ENCODE results near the gene SMC5.
"Not testable (repeated sequence)": the region's sequence is repeated elsewhere in the genome, so short reads cannot be mapped to it uniquely, and the experiment has no call there.

SMC5 gene

DNA sequence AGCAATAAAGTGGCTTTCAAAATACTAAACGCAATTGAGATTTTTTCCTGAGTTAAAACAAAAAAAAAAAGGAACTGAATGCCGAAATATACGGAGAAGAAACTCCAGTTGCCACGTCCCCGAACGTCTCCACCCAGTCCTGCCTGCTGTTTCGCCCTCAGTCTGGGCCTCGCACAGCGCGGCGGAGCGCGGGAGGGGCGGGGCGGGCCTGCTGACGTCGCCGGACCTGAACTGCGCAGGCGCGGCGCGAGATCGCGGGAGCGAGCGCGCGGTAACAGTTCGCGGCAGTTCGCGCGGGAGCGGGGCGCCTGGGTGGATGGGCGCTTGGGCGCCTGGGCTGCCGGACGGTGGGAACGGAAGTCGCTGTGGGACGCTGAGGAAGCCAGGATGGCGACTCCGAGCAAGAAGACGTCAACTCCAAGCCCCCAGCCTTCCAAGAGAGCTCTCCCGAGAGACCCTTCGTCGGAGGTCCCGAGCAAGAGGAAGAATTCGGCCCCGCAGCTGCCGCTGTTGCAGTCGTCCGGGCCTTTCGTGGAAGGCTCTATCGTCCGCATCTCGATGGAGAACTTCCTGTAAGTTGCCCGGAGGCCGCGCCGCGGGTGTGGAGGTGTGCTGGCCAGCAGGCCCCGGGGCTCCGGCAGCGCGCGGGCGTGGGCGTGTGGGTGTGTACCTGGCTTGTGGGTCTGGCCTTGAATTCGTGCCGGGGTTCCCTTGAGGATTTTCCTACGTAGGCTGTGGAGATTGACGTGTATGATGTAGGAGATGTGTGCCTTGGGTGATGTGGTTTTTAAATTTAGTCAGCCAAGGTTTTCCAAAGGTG is at the start of gene SMC5:
Gene SMC5, plus strand, starts transcription at position 287 of the 820 bp plus-strand sequence. Its CDS starts 101 bp downstream, at position 388.
- DNase-seq: peak; percentile 78

DNA sequence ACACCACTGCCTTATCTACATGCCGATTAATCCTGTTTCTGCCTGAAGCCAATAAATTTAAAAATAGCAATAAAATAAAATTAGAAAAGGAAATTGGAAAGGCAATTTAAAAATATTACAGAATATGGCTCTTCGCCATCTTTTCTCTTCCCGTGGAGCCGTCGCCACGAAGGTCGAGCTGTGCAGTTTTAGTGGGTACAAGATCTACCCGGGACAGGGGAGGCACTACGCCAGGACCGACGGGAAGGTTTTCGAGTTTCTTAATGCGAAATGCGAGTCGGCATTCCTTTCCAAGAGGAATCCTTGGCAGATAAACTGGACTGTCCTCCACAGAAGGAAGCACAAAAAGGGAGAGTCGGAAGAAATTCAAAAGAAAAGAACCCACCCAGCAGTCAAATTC is 41.7 kb upstream of the SMC5 start:
- no peak for DNase-seq

DNA sequence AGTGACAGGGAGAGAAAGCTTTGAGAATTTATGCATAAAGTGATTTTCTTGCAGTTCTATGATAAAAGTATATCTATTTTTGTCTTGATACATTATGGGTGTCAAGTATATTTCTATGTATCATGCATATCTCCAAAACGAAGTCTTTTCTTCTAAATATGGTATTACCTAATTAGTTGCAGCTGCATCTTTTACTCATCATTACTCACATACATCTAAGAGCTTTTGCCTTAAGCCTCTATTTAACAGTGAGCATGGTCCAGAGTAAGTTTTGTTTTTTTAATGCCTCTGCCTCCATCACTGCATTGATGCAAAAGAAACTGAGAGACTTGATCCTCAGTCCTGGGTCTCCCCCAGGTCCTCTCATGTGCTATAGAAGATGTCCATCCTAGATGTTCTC is 40.0 kb upstream of the SMC5 start:
- DNase-seq: no peak

DNA sequence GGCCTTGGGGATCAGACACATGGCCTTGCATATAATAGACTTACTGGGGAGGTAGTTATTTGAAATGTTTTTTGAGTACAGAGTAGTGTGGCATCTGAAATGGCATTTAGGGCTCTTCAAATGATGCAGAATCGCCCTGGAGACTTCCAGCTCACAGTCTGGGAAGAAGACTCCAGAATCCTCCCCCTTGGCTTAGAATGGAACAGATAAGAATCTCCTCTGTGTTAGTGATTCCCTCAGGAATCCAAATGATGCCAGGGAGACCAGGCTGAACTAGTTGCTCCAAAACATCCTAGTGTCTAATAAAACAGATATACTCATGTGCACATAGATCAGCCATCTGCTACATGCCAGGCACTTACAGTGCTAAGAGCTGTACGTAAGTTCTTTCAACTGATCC is 38.6 kb upstream of the SMC5 start:
- no peak for DNase-seq

DNA sequence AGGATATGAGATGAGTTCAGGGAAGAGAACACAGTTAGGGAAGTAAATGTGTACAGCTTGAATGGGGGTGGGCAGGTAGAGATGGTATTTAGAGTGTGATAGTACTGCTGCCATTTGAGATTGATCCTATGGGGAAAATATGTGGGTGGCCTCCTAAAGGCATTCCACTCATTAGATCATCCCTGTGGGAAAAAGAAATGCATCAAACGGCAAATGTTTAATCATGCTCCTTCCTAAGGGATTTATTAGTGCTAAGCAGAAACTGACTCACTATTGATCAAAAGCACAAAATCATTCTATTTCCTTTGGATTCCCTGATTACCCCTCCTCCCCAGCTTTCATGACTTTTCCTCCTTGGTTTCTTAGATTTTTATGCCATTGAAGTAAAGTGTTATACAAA is 36.4 kb upstream of the SMC5 start:
- no peak for DNase-seq

DNA sequence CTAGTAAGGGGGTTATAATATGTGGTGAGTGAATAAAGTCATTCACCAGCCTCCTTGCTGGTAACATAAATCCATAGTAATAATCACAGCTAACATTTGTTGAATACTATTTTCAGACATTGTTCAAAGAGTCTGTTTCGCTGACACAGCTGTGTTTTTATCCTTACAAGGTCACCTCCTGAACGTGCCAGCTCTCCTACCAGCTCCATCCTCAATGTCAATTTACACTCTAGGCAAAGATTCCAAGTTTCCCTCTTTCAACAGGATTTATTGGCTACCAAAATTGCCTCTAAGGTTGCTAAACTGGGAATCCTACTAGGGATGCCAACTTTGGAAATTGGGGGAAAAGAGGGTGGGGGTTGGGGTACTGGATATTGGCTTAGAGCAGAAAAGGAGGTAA is 30.7 kb upstream of the SMC5 start:
- DNase-seq: no peak

DNA sequence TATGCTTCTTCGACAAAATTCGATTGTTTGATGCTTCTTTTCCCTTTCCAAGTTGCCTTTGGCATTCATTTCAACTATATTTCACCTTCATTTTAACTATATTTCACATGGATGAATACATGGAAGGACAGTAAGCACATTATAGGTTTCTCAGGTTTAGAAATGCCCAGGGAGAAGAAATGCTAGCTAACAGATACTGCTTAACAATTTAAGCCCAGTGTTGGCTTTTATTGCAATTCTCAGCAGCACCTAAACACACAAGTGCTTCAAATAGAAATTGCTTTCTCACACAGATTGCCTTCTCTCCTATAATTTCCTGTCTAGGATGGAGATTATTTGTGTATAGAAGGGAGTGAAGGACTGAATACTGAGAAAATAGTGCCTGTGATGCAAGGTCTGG is 30.2 kb upstream of the SMC5 start:
- DNase-seq: no peak

DNA sequence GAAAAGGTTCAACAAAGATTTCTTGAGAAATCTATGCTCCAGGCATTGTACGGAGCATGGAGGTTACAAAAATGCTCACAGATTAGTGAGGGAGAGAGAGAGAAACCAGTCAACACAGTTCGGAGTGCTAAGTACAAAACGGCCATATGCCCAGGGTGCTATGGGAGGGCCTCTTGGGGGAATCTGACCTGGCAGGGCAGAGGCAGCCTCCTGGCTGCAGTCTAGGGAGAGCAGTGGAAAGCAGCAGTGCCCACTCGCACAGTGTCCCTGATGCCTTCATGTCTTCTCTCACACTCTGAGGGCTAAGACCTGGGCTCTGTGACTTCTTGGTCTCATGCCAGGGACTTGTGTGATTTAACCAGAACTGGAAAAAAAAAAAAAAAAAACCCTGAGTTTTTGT is 29.8 kb upstream of the SMC5 start:
- DNase-seq: no peak

DNA sequence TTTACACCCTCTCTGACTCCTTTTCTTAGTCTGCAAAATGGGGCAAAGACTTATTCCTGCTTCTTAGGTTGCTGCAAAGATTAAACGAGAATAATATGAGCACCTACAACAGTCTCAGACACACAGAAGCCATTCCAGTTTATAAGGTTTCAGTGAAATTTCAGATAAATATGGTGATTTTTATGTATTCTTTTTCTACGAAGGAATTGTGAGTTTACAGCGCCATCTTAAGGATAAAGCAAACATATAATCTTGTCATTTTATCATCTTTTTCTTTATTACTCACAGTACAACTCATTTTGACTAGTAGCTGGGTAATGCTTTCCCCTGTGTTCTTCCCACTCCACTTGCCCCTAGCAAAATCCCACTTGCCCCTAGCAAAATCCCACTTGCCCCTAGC is 29.2 kb upstream of the SMC5 start:
- DNase-seq: no peak

DNA sequence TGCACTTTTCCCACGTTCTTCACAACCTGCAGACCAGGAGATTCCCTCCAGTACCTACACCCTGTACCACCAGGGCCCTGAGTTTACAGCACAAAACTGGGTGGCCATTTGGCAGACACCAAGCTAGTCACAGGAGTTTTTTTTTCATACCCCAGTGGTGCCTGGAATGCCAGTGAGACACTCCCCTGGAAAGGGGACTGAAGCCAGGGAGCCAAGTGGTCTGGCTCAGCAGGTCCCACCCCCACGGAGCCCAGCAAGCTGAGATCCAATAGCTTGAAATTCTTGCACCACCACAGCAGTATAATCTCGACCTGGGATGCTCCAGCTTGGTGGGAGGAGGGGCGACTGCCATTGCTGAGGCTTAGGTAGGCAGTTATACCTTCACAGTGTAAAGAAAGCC is 26.3 kb upstream of the SMC5 start:
- no peak for DNase-seq

DNA sequence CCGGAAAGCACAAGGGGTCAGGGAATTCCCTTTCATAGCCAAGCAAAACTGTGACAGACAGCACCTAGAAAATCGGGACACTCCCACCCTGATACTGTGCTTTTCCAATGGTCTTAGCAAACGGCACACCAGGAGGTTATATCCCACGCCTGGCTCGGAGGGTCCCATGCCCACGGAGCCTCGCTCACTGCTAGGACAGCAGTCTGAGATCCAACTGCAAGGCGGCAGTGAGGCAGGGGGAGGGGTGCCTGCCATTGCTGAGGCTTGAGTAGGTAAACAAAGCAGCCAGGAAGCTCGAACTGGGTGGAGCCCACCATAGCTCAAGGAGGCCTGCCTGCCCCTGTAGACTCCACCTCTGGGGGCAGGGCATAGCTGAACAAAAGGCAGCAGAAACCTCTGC is 24.6 kb upstream of the SMC5 start:
- not testable (repeated sequence) for DNase-seq

DNA sequence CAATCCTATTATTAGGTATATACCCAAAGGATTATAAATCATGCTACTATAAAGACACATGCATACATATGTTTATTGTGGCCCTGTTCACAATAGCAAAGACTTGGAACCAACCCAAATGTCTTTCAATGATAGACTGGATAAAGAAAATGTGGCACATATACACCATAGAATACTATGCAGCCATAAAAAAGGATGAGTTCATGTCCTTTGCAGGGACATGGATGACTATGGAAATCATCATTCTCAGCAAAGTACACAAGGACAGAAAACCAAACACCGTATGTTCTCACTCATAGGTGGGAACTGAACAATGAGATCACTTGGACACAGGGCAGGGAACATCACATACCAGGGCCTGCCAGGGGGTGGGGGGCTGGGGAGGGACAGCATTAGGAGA is 12.8 kb upstream of the SMC5 start:
- not testable (repeated sequence) for DNase-seq

DNA sequence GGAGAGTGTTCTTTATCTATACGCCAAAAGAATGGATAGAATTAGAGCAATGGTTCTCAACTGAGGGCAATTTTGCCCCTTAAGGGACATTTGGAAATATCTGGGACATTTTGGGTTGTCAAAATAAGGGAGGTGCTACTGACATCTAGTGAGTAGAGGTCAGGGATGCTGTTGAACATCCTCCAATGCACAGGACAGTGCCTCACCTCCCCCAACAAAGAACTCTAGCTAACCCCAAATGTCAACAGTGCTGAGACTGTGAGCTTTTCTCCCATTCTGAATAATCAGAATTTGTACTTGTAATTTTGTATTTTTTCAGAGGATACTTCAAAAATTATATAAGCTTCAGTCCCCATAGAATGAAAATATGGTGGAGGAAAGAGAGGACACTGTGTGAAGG is 8.6 kb upstream of the SMC5 start:
- no peak for DNase-seq

DNA sequence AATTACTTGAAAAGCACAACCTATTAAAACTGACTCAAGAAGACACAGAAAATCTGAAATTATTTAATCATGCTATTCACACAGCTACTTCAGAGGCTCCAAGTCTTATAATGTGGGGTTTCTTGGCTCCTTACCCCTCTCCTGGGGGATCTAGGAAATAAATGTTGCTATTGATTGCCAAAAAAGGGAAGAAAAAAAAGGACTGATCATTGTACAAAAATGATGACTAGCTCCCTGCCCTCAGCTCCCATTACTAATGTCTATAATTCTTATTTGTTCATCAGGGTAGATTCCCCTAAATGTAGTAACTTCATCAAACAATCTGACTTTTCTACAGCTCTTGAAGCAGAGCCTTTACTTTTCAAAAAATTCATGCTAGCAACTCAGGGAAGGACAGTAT is 3.3 kb upstream of the SMC5 start:
- no peak for DNase-seq

DNA sequence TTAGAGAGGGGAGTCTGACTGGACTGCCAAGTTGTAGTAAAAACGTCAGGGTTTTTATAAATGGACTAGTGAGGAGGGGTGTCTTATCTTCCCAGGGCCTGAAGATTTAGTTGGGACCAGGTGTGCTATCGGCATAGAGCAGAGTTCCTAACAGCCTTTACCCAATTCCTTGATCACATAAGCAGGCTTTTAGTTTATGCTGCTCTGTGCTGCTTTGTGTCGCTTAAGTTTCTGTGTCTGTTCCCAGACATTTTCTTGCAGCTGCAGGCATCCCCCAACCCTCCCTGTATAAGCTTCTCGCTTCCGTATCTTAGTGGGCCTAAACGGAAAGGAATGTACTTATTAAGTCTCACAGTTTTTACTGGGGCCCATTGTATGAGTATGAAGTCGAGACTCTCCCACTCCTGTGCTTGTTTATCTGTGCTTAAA is 2.6 kb upstream of the SMC5 start:
- no peak for DNase-seq

DNA sequence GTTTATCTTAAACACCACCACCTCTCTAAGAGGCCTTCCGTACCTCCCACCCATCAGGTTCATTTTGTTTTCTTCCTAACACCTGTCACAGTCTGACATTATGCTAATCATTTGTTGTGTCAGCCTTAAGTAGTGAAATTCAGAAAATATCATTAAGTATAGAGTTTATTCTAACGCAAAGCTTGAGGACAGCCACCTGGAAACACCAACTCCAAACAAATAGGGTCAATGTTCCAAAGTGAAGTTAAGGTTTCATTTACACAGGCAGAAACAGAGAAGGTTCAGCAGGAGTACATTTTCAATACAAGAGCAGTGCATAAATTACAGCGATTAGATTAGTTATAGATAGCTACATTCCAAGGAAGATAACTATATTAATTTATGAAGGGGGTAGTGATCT is 1.3 kb upstream of the SMC5 start:
- no peak for DNase-seq

DNA sequence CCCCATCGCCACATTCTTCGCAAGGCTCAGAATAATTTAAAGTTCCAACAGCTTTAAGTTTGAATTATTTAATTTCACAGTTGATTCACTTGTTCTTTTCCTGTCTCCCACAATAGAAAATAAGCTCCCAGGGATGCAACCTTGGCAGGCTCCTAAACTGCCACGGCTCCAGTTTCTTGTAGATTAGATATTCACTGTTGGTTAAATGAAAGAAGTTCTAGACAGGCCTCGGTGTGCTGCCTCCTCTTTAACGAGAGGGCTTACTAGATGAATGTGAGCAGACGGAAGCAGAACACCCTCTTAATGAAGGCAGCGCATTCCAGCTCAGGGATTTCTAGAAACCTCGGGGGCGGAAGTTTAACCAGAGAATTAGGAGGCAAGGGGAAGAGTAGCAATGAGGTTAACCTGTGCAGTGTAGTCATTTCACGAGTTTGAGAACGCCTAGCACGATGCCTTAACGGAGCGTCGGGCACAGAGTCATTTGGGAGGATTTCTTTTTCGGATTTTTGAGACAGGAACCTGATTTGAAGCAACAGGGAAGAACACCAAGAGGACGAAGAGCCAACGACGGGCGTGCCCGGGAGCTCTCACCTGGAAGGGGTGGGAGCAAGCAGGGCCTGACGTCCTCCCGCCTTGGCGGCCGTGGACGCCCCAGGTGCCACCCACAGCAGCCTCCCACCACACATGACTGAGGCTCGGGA is 637 bp upstream of the SMC5 start:
- peak; percentile 63 for DNase-seq

DNA sequence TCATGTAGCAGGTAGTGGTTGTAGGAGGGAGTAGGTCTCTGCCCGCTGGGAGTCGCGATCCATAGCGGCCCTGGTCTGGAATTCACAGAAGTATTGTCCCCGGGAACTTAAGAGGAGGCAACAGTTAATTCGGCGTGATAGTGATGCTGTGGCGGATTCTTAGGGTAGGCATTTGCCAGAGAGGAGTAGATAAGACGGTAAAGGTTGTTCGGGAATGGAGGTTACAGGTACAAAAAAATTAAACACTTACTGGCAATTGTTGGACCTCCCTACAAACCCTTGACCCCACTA is 679 bp downstream of the SMC5 start:
- no peak for DNase-seq

DNA sequence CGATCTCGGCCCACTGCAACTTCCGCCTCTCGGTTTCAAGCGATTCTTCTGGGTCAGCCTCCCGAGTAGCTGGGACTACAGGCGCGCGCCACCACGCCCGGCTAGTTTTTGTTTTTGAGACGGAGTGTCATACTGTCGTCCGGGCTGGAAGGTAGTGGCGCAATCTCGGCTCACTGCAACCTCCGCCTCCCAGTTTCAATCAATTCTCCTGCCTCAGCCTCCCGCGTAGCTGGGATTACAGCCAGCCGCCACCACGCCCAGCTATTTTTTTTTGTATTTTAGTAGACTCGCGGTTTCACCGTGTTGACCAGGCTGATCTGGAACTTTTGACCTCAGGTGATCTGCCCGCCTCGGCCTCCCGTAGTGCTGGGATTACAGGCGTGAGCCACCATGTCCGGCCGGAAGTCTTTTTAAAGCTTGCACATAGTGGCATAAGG is 1.2 kb downstream of the SMC5 start:
- DNase-seq: no peak

DNA sequence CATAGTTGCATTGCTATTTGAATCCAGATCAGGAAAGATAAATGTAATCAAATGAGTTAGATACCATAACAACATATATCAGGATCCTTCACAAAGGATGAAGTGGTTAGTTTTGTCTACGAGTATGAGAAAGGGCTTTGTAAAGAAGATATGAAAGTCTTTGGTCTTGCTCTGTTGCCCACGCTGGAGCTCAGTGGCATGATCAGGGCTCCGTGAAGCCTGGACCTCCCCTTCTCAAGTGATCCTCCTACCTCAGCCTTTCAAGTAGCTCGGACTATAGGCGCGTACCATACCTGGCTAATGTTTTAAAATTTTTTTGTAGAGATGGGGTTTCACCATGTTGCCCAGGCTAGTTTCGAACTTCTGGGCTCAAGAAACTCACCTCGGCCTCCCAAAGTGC is 1.8 kb downstream of the SMC5 start:
- DNase-seq: no peak

DNA sequence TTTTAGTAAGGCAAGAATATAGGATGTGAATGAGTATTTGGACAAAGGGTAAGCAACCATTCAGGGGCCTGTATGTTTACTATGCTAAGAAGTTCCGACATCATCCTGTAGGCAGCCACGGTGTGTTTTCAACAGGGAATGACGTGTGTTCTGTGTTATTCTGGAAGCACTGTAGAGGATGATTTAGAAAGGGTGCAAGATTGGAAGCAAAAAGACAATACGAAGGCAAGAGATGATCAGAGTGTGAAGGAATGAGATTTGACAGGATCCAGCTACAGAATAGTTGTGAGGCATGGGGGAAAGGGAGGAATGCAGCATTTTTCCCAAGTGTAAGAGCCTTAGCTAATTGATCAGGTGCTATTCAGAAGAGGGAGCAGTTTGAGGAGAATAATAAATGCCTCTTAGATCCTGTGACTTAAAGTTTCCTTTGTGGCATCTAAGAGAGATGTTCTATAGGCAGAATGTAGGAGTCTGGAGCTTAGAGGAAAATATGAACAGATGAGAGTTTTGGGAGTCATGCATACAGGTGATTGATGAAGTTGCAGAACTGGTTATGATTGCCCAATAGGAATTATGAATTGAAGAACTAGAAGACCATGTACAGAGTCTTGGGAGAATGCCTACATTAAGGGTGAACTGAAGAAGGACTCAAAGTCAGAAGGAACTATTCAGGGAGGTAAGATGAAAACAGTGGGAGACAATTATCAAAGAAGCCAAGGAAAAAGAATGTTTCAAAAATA is 2.5 kb downstream of the SMC5 start:
- DNase-seq: no peak

DNA sequence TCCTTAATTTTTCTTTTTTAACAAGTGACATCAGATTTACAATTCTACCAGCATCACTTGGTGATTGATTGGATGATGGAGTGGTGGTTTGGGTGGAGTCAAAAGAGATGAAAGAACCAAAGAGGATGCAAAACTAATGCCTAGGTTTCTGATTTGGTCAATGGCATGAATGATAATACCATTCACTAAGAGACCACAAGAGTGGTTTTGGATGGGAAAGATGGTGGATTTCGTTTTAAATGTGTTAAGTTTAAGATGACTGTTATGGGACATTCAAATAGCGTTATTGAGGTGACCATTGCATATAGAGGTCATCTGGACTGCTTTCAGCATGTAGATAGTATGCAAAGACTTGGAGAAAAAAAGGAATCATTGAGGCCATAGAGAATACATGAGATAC is 3.6 kb downstream of the SMC5 start:
- no peak for DNase-seq

DNA sequence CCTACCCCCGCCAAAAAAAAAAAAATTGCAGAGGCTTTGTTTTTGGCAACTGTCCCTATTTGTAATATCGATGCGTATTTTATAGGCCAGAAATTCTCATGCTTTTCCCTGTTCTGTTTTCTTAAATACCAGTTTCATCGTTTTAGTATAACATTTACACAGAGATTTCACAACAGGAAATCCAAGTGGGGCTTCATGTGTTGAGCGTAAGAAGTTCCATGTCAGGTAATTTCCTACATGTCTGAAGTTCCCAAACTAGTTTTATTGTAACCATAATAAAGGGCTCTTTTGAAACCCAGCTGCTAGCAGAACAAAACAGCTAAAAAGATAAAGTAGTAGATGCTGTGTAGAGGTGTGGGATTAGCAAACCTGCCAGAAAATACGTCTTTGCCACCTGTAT is 4.2 kb downstream of the SMC5 start:
- DNase-seq: no peak

DNA sequence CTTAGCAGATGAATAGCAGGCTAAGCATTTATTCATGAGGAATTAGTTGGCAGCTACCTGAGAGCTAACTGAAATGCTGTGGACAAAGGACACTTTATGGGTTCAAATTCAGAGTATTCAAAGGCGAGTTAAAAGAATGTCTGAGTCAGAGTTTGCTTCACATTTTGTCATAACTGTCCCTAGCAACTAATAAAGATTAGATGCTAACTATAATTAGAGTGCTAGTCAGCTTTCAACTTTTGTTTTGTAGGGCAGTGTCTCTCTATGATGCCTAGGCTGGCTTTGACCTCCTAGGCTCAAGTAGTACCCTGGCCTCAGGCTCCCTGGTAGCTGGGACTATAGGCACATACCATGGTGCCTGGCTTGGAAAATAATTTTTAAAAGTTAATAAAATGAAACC is 4.6 kb downstream of the SMC5 start:
- no peak for DNase-seq

All from stimulated activated naive CD4-positive, alpha-beta T cell treated with Interleukin-2 at 50 U/mL for 16 hours (primary cell).